ENCODE measurements around the gene GBX2. TPM values are rescaled to one million over a fixed set of nuclear protein-coding genes. Genes with fewer than 3 reads are reported as not detected.

The GBX2 gene
- total and polyA plus RNA-seq, 2 experiments from 2014 or later = 0.99 to 1.3 TPM

GRCh38 chr2:236157366-236157765 lies 10.8 kb downstream of the GBX2 start (continued):
- TF ChIP-seq ZNF462 (CRISPR knock-in tag; IDR thresholded peaks at IDR 0.05) (no peak), EZH2 (IDR thresholded peaks at IDR 0.05; ENCODE audit: low read depth, unreplicated experiment) (no peak), STAT1 (IDR thresholded peaks at IDR 0.05; ENCODE audit: unreplicated experiment) (no peak), ZNF114 (CRISPR knock-in tag; IDR thresholded peaks at IDR 0.05) (no peak), NANOG (IDR thresholded peaks at IDR 0.05; ENCODE audit: borderline replicate concordance) (no peak), EZH2phosphoT487 (IDR thresholded peaks at IDR 0.05; ENCODE audit: unreplicated experiment) (no peak), POLR2AphosphoS5 (IDR thresholded peaks at IDR 0.05; ENCODE audit: low read depth) (no peak), CREB1 (CRISPR knock-in tag; IDR thresholded peaks at IDR 0.05; ENCODE audit: low read depth) (no peak), CTCF (conservative IDR thresholded peaks at IDR 0.05; ENCODE audit: low read depth in 2 of 2) (no peak), ETS1 (IDR thresholded peaks at IDR 0.05) (no peak), JUNB (IDR thresholded peaks at IDR 0.05; ENCODE audit: unreplicated experiment) (no peak)
